Psoas muscle (tissue), 8 donors: ENCODE measurements around the gene IGFBP1. TPM values are rescaled to one million over a fixed set of nuclear protein-coding genes. Genes with fewer than 3 reads are reported as not detected.
"Not testable (repeated sequence)": the region's sequence is repeated elsewhere in the genome, so short reads cannot be mapped to it uniquely, and the experiment has no call there.

Experiments
- ATAC-seq, 4 donors: fragments of 200-7000 bp; cut with Tn5 transposase; one replicate each; pipeline ENCODE4 v1.9.1; 2020; ENCODE audit warnings: moderate library complexity in 3 of 4, mild to moderate bottlenecking in 2 of 4
- DNase-seq, 2 donors: peaks; one replicate each; pipeline ENCODE4 v3.0.0-alpha.2; 2020
- H3K27ac ChIP-seq: fragments of 200-600 bp; one replicate; pipeline ENCODE4 v1.8.0; 2022
- H3K27me3 ChIP-seq, 3 donors: fragments of 200-600 bp in 1 of 3; one replicate each; pipeline versions ENCODE4 v1.6.1 to v1.8.0; 2013 to 2022; ENCODE audit warnings: low read length in 2 of 3, mild to moderate bottlenecking in 2 of 3, moderate library complexity in 1 of 3; ENCODE audit not compliant: insufficient read depth in 3 of 3
- H3K36me3 ChIP-seq, 2 donors: fragments of 200-600 bp in 1 of 2; one replicate each; pipeline versions ENCODE4 v1.6.1 to v1.8.0; 2013 to 2022; ENCODE audit warnings: low read depth in 1 of 2, mild to moderate bottlenecking in 1 of 2, moderate library complexity in 1 of 2; ENCODE audit not compliant: insufficient read depth in 1 of 2
- H3K4me1 ChIP-seq: fragments of 200-600 bp; one replicate; pipeline ENCODE4 v1.8.0; 2022
- H3K4me3 ChIP-seq: fragments of 200-600 bp; one replicate; pipeline ENCODE4 v1.8.0; 2022; ENCODE audit warnings: mild to moderate bottlenecking
- H3K9me3 ChIP-seq: fragments of 200-600 bp; one replicate; pipeline ENCODE4 v1.8.0; 2022
- WGBS, 3 donors: extraction: QIAGEN DNeasy Blood & Tissue Kit; methylation state at CpG; one replicate each; pipeline versions ENCODE4 v1.1.6 to v1.1.7; 2013; 5-methylcytosine and 5-hydroxymethylcytosine counted together
- intact Hi-C, 2 donors: fragments of 100-400 bp; cut with DNase I; formaldehyde crosslinking; loops; one replicate each; pipeline versions ENCODE4 v1.11.0 to v1.14.2; 2022
- long read RNA-seq, 2 donors: library from polyadenylated mRNA; unstranded; transcript quantifications; one replicate each; pipeline ENCODE4 v2.0.0, GENCODE V29; 2021
- polyA plus RNA-seq, 3 donors: library from polyadenylated mRNA; stranded (reverse); fragments of 200-250 nt; gene quantifications; one replicate each; pipeline ENCODE4 v1.2.3, GENCODE V29; 2013
- total RNA-seq, 4 donors: library from RNA; stranded (reverse); fragmentation: NEBNext Ultra II Directional in 2 of 4; extraction: Animal tissue kit (Norgen Biotek cat#: 25700) in 2 of 4; gene quantifications; one replicate each; pipeline versions ENCODE4 v1.2.1 to v1.2.4, GENCODE V29; 2021 to 2023
- TF ChIP-seq, protein P1 (sequence below): fragments of 200-600 bp; IDR thresholded peaks from one replicate; pipeline ENCODE4 v1.8.0; 2022; ENCODE audit warnings: antibody characterized with exemption
- donor health status: healthy with polysubstance abuse.
- donor health status: DM: no; HTN: no; CAD: no; lungs with moderate emphysema.
- donor health status: Bipolar disorder and iron deficiency.
- donor health status: healthy.
- donor health status: DM: yes; HTN: yes; CAD: no.
- donor health status: DM: no; HTN: no; CAD: no.
- donor health status: DM: no; HTN: no; CAD: no.
- donor health status: DM: yes; HTN: yes; CAD: no.

Gene IGFBP1
- total RNA-seq (not detected), polyA plus RNA-seq (not detected)
- long read RNA-seq, donor 1 = 0 reads
- long read RNA-seq, donor 2 = 0 reads

DNA sequence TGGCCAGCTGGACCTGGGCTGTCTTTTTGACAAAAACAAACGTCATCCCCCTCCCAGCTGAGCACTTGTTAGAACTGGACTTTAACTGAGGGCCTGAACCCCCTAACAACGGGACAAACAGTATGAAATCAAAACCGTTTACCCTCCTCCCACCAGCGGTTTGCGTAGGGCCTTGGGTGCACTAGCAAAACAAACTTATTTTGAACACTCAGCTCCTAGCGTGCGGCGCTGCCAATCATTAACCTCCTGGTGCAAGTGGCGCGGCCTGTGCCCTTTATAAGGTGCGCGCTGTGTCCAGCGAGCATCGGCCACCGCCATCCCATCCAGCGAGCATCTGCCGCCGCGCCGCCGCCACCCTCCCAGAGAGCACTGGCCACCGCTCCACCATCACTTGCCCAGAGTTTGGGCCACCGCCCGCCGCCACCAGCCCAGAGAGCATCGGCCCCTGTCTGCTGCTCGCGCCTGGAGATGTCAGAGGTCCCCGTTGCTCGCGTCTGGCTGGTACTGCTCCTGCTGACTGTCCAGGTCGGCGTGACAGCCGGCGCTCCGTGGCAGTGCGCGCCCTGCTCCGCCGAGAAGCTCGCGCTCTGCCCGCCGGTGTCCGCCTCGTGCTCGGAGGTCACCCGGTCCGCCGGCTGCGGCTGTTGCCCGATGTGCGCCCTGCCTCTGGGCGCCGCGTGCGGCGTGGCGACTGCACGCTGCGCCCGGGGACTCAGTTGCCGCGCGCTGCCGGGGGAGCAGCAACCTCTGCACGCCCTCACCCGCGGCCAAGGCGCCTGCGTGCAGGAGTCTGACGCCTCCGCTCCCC is at the start of gene IGFBP1:
Gene IGFBP1 (plus strand): TSS at position 304 of the 808 bp plus-strand sequence. CDS start 165 bp downstream, at position 469.
- no peak within 1 kb of the TSS for H3K27ac ChIP-seq
- no peaks in the 10 kb centered on the region for H3K36me3 ChIP-seq
- no peaks in the 10 kb centered on the region for H3K4me1 ChIP-seq
- peaks cover 0 to 40% (median 10%) of the 10 kb centered on the region in 3 donors for H3K27me3 ChIP-seq
- peak within 1 kb of the TSS; percentile 34 for H3K4me3 ChIP-seq
- WGBS, 3 donors = 4% methylated on average over 69 to 73 of the region's 73 CpGs
- peak in 3 of 4 donors; percentile 27 to 42 (median 30) for ATAC-seq
- DNase-seq = no peak
- TF ChIP-seq, protein P1, sequence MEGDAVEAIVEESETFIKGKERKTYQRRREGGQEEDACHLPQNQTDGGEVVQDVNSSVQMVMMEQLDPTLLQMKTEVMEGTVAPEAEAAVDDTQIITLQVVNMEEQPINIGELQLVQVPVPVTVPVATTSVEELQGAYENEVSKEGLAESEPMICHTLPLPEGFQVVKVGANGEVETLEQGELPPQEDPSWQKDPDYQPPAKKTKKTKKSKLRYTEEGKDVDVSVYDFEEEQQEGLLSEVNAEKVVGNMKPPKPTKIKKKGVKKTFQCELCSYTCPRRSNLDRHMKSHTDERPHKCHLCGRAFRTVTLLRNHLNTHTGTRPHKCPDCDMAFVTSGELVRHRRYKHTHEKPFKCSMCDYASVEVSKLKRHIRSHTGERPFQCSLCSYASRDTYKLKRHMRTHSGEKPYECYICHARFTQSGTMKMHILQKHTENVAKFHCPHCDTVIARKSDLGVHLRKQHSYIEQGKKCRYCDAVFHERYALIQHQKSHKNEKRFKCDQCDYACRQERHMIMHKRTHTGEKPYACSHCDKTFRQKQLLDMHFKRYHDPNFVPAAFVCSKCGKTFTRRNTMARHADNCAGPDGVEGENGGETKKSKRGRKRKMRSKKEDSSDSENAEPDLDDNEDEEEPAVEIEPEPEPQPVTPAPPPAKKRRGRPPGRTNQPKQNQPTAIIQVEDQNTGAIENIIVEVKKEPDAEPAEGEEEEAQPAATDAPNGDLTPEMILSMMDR = no peak
- H3K9me3 ChIP-seq = no peaks in the 10 kb centered on the region
- intact Hi-C loops = no loop called here

DNA sequence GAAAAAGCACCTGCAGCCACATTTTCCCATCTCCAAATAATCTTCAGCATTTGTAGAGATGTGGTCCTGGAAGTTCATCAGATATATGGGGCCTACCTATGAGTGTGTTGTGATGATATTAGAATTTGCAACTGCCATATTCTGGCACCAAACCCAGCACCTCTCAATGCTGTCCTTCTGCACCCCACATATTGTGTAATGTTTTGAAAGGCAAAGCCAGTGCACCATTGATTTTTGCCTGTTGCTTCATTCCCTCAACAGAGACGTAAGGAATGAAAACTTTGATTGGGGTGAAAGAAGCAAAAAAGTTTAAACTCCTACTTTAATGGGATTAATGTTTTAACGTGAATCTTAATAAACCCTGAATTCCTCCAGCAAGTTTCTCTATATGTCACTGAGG is 49.4 kb upstream of the IGFBP1 start:
- H3K27me3 ChIP-seq, H3K4me1 ChIP-seq, H3K4me3 ChIP-seq, ATAC-seq, H3K27ac ChIP-seq, DNase-seq, intact Hi-C loops, H3K36me3 ChIP-seq, H3K9me3 ChIP-seq: not testable (repeated sequence)
- 67 to 79% (median 71%) methylated on average over 2 of the region's 2 CpGs for WGBS, 3 donors

DNA sequence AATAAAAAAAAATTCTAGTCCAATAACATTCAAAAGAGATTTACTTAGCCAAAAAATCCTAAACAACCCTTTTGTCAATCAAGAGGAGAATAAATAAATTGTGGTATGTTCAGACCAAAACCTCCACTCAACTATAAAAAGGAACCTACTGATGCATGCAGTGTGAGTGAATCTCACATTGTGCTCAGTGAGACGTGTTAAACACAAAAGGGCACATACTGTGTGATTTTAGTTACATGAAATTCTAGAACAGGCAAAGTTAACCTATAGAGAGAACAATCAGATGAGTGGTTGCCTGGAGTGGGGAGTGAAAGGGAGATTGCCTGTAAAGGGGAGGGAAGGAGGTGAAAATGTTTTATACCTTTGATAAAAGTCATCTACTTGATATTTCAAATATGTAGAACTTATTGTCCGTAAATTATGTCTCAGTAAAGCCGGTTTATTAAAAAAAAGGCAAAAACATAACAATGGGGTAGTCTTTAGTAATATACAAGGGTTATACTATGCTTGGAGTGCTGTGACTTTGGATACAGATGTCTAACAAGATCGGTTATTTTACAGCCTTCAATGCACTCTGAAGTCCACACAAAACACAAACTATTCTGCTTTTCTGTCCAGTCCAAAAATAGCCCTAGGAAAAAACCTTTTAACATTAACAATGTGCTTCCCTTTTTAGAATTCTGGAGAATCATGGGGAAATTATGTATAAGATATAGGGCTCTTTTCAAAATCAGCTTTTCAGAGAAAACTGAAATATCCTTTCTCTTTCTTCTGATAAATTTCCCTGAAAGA is 46.2 kb upstream of the IGFBP1 start:
- H3K4me3 ChIP-seq, H3K27me3 ChIP-seq, H3K4me1 ChIP-seq, intact Hi-C loops, H3K27ac ChIP-seq, H3K9me3 ChIP-seq, H3K36me3 ChIP-seq, DNase-seq, ATAC-seq: not testable (repeated sequence)
- 52 to 65% (median 60%) methylated on average over 4 of the region's 4 CpGs for WGBS, 3 donors

DNA sequence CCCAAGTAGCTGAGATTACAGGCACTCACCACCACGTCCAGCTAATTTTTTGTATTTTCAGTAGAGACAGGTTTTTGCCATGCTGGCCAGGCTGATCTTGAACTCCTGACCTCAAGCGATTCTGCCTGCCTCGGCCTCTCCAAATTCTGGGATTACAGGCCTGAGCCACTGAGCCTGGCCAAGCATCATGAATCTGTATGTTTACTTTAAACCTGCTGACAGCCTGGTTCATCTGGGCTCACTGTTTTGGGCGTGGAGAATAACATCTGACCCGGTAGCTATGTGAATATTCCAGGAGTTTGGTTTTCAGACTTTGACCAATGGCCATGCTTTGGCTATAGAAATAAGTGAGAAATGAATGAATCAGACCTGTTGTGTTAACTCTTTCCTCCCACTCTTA is 41.8 kb upstream of the IGFBP1 start:
- WGBS, 3 donors = 47 to 54% (median 49%) methylated on average over 5 of the region's 5 CpGs
- H3K27me3 ChIP-seq, intact Hi-C loops, H3K4me3 ChIP-seq, ATAC-seq, H3K4me1 ChIP-seq, H3K9me3 ChIP-seq, H3K36me3 ChIP-seq, DNase-seq, H3K27ac ChIP-seq: not testable (repeated sequence)

DNA sequence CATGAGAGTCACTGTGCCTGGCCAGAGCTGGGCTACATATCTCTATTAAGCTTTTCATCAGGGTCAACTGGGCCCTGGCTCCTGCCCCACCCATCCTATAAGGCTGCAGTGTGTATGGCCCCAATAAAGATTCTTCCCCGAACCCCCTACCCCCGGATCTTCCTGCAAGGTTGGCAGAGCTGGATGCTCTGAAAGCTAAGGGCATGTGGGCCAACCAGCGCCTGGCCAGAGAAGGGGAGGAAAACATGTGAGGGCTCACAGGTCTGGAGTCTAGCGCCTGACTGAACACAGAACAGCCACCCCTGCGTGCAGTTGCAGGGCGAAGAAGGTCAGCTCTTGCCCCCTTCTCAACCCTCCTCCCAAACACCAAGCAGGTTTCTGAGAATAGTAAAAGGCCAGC is 39.6 kb upstream of the IGFBP1 start:
- H3K9me3 ChIP-seq, DNase-seq, ATAC-seq, H3K4me3 ChIP-seq, H3K36me3 ChIP-seq, H3K27ac ChIP-seq, H3K27me3 ChIP-seq, H3K4me1 ChIP-seq, intact Hi-C loops: not testable (repeated sequence)
- 78 to 91% (median 83%) methylated on average over 6 of the region's 6 CpGs for whole genome bisulfite sequencing, 3 donors

DNA sequence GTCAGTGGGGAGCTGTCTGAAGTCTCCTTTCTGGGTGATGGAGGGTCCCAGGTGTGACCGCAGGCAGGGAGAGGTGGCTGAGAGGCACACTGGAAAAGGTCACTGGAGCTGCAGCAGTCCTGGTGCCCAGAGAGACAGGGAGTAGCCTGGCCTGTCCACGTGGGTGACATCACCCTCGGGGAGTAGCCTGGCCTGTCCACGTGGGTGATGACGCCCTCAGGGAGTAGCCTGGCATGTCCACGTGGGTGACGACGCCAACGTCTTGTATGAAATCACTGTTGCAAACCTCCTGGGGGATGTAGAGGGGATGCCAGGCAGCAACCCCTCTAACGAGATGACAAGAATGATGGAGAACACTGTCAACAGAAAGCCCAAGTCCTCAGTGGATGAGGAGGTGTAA is 35.3 kb upstream of the IGFBP1 start:
- not testable (repeated sequence) for H3K27ac ChIP-seq, H3K27me3 ChIP-seq, ATAC-seq, DNase-seq, H3K4me1 ChIP-seq, H3K36me3 ChIP-seq, H3K4me3 ChIP-seq, H3K9me3 ChIP-seq
- WGBS, 3 donors = 58 to 78% (median 63%) methylated on average over 9 to 10 of the region's 10 CpGs
- intact Hi-C loops = loop anchor here (5.0 to 10.0 kb wide), 2 partner anchors 698 to 701 kb away; partner anchors contain the start of gene RAMP3 (in 1 of the 2)

DNA sequence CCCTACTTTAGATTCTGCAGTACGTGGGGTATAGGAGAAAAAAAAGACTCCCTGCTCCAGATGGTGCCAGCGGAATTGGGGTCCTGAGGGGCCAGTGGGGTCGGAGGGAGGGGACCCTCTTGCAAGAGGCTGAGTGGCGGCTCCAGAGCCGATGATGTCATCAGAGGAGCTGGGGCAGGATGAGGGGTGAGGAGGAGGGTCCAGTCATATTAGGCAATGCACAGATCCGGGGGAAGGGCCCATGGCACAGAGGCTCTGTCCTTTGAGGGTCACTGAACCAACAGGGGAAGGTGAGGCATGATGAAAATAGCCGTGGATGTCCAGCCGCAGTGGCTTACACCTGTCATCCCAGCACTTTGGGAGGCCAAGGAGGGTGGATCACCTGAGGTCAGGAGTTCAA is 34.8 kb upstream of the IGFBP1 start:
- intact Hi-C loops = loop anchor here (5.0 to 10.0 kb wide), 2 partner anchors 699 to 701 kb away; partner anchors contain the start of gene RAMP3 (in 1 of the 2)
- not testable (repeated sequence) for H3K4me1 ChIP-seq
- WGBS, 3 donors = 72 to 84% (median 73%) methylated on average over 8 of the region's 8 CpGs

DNA sequence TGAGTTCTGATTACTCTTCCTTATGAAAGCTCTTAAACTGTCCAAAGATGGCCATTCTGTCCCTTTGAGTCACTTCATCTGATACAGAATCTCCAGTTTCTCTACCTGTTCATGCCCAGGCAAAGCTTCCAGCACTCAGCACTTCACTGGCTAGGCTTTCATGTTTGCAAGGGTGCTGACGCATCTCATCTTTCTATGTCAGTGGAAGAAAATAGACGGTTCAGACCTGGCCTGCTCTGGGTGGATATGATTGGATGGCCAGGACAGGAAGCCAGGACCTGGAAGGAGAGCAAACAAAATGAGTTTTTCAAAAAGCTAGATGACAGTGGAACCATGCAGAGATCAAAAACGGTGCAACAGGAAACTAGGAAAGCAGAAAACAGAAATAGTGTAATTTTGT is 32.6 kb upstream of the IGFBP1 start:
- not testable (repeated sequence) for H3K9me3 ChIP-seq, H3K4me3 ChIP-seq, H3K4me1 ChIP-seq, H3K36me3 ChIP-seq, ATAC-seq, H3K27me3 ChIP-seq, H3K27ac ChIP-seq, DNase-seq
- WGBS, 3 donors = 22 to 35% (median 27%) methylated on average over 3 of the region's 3 CpGs
- intact Hi-C loops = loop anchor here in 1 of 2 donors (10.0 kb wide), 1 partner anchor 701 kb away; the partner anchor contains the start of gene RAMP3

More for the DNA sequence above, 34.8 kb upstream of the IGFBP1 start:
- not testable (repeated sequence) for H3K27me3 ChIP-seq, H3K36me3 ChIP-seq, H3K4me3 ChIP-seq, H3K9me3 ChIP-seq, H3K27ac ChIP-seq, ATAC-seq, DNase-seq

DNA sequence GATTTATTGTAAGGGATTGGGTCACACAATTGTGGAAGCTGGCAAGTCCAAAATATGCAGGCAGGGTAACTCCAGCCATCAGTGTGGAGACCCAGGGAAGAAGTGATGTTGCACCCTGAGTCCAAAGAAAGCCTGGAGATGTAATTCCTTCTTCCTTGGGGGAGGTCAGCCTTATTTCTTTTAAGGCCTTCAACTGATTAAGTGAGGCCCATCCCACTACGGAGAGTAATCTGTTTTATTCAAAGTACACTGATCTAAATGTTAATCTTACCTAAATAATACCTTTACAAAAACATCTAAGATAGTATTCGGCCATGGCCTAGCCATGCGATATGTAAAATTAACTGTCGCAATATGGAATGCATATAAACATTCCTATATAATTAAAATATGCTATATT is 31.4 kb upstream of the IGFBP1 start:
- H3K27me3 ChIP-seq, H3K27ac ChIP-seq, H3K36me3 ChIP-seq, H3K4me3 ChIP-seq, DNase-seq, H3K4me1 ChIP-seq, H3K9me3 ChIP-seq, ATAC-seq: not testable (repeated sequence)
- intact Hi-C loops = loop anchor here in 1 of 2 donors (10.0 kb wide), 1 partner anchor 702 kb away; the partner anchor contains the start of gene RAMP3
- WGBS, 3 donors = 94 to 96% (median 95%) methylated on average over 4 of the region's 4 CpGs
